ENCODE results near the gene ITSN1. TPM values are rescaled to one million over a fixed set of nuclear protein-coding genes. Genes with fewer than 3 reads are reported as not detected.

Gene ITSN1
- total RNA-seq, 1 experiment from 2014 or later: 18.8 TPM

DNA sequence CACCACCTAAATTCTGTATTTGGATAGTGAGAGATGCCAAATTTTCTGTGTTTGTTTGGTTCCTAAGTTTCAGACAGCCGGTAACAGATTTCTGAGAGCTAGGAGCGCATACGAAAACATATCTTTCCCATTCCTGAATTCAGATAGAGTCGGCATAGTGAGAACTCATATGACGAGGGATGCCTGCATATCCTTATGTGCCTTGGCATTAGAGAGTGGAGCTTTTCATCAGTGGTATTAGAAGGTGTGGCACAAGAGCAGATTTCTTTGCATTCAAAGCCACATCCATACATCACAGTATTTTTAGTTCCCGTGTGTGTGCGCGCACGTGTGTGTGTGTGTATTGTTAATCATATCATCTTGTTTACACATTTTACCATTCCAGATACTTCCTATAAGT lies 187.5 kb downstream of the ITSN1 start:
- no peak for DNase-seq (ENCODE audit: extremely low read depth, low read depth)

GRCh38 chr21:33831962-33832659 lies 189.8 kb downstream of the ITSN1 start:
- no peak for DNase-seq (ENCODE audit: extremely low read depth, low read depth)

GRCh38 chr21:33834801-33835500 lies 192.7 kb downstream of the ITSN1 start:
- no peak for DNase-seq (ENCODE audit: extremely low read depth, low read depth)

DNA sequence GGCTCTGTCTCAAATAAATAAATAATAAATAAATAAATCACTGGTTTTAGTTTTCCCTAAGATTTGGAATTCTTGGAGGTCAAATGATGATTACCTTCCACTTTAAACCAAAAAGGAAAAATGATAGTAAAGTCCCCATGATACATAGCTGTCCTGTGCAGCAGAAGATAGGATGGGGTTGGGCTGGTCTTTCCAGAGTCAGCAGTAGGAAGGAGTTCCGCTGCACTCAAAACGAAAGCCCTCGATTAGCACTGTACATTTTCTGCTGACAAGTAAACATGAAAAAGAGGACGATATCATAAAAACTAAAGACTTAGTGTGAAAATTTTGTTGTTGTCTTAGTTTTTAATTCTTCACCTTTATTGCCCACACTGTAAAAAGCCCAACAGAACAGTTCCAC lies 193.6 kb downstream of the ITSN1 start:
- no peak for DNase-seq (ENCODE audit: extremely low read depth, low read depth)

- no peak for DNase-seq (ENCODE audit: extremely low read depth, low read depth)
Measured at GRCh38 chr21:33836408-33836807, 194.1 kb downstream of the ITSN1 start.

- DNase-seq (ENCODE audit: extremely low read depth, low read depth): no peak
Measured at GRCh38 chr21:33839167-33839716, 196.9 kb downstream of the ITSN1 start.

GRCh38 chr21:33839806-33840205 lies 197.5 kb downstream of the ITSN1 start:
- DNase-seq (ENCODE audit: extremely low read depth, low read depth): no peak

- DNase-seq (ENCODE audit: extremely low read depth, low read depth): no peak
Measured at GRCh38 chr21:33840771-33841170, 198.5 kb downstream of the ITSN1 start.

DNA sequence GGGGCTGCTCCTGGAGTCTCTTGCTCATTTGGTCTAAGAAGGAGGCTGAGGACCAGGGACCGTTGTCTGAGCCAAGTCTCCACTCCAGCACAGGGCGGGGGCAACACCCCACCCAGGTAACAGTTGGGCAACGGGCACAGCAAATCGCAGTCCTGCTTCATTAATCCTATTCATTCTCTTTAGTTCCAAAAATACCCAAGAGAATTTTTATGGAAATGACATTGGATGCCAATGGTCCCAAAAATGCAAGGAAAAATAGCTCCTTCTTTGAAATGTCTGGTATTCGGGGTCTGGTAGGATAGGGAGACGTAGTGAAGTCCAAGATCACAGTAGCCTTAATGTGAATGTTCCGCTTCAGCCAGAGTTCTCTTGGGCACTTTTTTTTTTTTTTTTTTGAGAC lies 199.3 kb downstream of the ITSN1 start:
- DNase-seq (ENCODE audit: extremely low read depth, low read depth): no peak

DNA sequence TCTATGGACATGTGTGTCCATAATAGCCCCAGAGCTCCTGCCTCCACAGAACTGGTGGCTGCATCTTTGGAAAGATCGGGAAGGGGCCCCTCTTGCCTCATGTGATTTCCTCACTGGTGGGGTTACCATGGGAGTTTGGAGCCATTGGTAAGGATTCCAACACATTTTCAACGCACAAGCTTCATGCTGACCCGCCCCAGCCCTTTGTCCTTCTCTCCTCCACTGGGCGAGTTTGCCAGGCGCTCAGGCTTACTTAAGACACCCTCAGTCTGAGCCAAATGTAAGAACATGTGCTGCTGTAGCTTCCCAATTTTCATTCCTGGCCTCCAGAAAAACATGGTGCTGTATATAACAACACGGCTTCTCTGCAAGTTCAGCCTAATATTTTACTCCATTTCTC lies 200.9 kb downstream of the ITSN1 start:
- no peak for DNase-seq (ENCODE audit: extremely low read depth, low read depth)

DNA sequence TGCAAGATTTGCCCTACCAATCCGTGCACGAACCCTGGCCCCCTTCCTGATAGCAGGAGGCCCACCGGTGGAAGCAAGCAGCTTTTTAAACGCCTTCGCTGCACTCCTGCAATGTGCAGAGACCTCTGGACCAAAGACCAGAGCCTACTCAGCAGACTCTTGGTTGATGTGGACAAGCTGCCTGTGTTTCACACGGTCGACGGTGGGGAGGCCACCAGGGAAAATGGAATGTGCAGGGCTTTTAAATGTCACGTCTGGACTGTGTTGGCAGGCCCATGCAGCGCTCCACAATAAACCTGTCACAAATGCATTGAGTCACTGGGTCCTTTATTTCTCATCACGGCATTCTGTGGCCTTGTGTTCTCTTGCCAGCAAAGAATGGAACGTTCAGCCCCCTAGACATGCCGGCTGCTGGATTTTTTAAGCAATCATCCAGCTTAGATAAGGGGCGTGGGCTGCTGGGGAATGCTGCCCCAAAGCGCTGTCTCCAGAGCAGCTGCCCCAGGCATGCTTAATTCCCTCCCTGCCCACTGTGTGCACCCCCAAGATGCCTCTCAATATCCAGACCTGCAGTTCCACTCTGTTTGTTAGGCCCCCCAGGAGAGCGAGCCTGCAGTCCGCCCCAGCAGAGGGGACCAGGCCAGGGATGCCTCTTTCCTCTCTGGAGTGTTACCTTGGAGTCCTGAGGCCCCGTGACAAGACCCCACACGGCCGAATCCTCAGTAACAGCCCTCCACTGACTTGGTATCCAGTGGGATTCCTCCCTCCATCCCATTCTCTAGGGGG lies 202.0 kb downstream of the ITSN1 start:
- DNase-seq (ENCODE audit: extremely low read depth, low read depth): no peak

- DNase-seq (ENCODE audit: extremely low read depth, low read depth): no peak
Measured at GRCh38 chr21:33844890-33845205, 202.5 kb downstream of the ITSN1 start.

GRCh38 chr21:33846141-33846540 lies 203.8 kb downstream of the ITSN1 start:
- DNase-seq (ENCODE audit: extremely low read depth, low read depth): no peak

DNA sequence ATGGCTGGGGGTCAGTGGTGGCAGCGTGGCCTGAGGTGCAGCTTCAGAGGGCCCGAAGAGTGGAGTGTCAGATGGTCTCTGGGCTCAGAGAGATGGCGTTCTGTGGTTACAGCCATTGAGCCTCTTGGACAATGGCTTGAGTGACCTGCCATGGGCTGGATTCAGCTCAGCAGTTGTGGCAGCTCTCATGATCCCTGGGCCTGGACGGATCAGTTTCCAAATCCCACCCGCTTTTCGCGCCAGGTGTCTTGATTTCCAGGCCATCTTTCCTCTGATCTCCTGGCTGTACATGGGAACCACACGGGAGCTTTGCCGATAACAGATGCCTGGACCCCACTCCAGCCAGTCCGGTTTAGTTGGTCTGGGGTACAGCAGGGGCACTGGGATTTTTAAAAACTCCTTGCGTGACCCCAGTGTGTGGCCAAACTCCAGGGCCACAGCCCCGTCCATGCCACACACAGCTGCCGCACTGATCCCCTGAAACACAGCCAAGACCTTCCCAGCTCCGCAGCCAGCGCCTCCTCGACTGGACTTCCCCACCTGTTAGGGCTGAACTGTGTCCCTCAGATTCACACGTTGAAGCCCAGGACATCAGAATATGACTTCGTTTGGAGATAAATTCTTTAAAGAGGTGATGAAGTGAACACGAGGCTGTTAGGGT lies 205.4 kb downstream of the ITSN1 start:
- no peak for DNase-seq (ENCODE audit: extremely low read depth, low read depth)

DNA sequence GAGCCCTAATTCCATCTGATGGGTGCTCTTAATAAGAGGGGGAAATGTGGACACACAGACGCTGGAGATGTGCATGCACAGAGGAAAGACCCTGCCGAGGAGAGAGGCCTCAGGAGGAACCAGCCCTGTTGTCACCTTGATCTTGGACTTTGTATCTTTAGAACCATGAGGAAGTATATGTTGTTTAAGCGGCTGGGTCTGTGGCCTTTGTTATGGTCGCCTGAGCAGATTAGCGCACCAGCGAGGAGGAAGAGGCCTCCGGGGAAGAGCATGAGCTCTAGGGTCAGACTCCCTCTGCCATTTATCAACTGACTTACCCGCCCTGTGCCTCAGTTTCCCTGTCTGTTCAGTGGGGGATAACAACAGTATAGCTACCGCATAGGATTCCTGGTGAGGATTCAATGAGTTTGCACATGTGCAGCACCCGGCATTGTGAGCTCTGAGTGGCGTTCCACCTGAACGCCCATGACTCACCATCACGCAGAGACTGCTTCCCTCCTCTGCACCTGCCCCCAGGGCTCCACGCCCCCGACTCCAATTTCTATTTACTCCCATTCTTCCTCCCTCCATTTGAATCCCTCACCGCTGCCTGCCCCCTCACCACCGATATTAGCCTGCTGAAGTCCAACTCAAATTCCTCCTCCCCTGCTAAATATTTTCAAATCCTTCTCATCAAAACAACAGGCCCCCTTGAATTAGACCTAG lies 206.1 kb downstream of the ITSN1 start:
- DNase-seq (ENCODE audit: extremely low read depth, low read depth): no peak

DNA sequence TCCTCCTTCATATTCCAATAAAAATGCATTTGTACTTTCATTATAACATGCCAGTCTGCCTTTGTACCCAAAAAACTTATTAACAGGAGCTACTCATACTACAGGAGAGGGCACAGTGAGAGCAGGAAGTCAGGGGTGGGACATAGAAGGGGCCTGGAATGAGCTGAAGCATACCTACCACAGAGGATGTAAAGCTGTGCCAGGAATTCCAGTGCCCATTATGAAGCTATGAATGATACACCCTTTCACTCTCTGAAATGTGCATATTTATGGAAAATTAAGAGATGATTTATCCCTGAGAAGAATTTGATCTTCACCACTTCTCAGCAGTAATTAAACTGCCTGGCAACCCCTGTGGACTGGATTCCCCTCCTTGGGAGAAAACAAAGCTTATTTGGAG lies 207.5 kb downstream of the ITSN1 start:
- no peak for DNase-seq (ENCODE audit: extremely low read depth, low read depth)

- DNase-seq (ENCODE audit: extremely low read depth, low read depth): no peak
Measured at GRCh38 chr21:33850401-33850800, 208.1 kb downstream of the ITSN1 start.

- DNase-seq (ENCODE audit: extremely low read depth, low read depth): no peak
Measured at GRCh38 chr21:33850985-33851384, 208.7 kb downstream of the ITSN1 start.

DNA sequence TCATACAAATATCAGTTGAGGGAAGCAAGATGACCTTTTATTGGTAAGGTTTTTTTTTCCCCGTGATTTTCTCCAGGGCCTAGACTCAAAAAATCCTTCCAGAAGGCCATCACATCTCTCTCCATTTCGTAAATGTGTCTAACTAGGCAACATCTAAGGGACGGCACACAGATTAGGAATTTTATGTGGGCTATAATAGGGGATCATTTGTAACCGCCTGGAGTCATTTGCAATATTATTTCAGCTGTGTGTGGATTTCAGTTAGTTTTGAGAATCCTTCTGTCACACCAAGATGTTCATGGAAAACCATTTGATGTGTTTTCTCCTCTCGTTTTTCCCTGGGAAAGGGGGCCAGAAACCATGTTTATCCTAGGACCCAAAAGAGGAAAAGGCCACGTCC lies 210.2 kb downstream of the ITSN1 start:
- no peak for DNase-seq (ENCODE audit: extremely low read depth, low read depth)

DNA sequence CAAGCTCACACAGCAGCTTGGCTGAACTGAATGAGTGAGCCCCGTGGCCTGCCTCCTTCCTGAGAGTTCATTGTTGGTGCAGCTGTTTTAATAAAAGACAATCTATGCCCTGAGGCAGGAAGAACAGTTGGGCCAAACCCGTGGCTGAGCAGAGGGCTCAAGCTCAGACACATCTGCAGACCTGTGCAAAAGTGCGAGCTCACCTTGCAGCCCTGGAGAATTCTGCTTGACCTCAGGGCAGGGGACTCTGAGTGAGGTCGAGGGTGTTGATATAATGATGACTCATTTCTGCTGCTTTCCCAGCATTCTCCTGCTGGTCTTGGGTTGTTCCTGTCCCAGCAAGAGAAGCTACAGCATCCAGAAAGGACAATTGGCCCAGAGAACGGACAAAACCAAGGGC lies 212.3 kb downstream of the ITSN1 start:
- no peak for DNase-seq (ENCODE audit: extremely low read depth, low read depth)
